OCI-LY7 (cell line): ENCODE data around the gene SKP1. TPM values are rescaled to one million over a fixed set of nuclear protein-coding genes. Genes with fewer than 3 reads are reported as not detected.

ENCODE experiments used
- BruUV-seq: library from RNA; stranded (reverse); fragments of 400-500 nt; replicated peaks from 2 replicates; lab custom pipeline; 2021; lab: Mats Ljungman, UMichigan
- CTCF ChIA-PET: fragments of 300-600 bp; sonication (Branson Sonifier 250); formaldehyde crosslinking; loops from one replicate; lab custom pipeline; 2022; ENCODE audit warnings: antibody characterized with exemption; ENCODE audit not compliant: unreplicated experiment; lab: Charles Lee
- POLR2A ChIA-PET: fragments of 300-600 bp; sonication (Branson Sonifier 250); formaldehyde crosslinking; loops from one replicate; lab custom pipeline; 2022; ENCODE audit warnings: antibody characterized with exemption; lab: Charles Lee
- DNase-seq: peaks from one replicate; pipeline ENCODE4 v3.0.0-alpha.2; 2015; ENCODE audit warnings: low spot score
- H2AFZ ChIP-seq: fragments of 200-600 bp; sonication (generic), shearing (Covaris generic); 2 replicates; pipeline ENCODE4 v1.6.1; 2014; ENCODE audit warnings: mild to moderate bottlenecking, antibody characterized with exemption, low read length, moderate library complexity
- H3K27ac ChIP-seq: fragments of 200-600 bp; sonication (generic); 2 replicates; pipeline ENCODE4 v1.5.1; 2014; ENCODE audit warnings: mixed run types, low read depth, mild to moderate bottlenecking, moderate library complexity, low read length, inconsistent platforms; ENCODE audit not compliant: poor library complexity, severe bottlenecking
- H3K36me3 ChIP-seq: fragments of 200-600 bp; sonication (generic); 2 replicates; pipeline ENCODE4 v1.6.1; 2014; ENCODE audit warnings: mild to moderate bottlenecking, antibody characterized with exemption, low read length, moderate library complexity, mixed read lengths; ENCODE audit not compliant: insufficient read depth
- H3K4me1 ChIP-seq: fragments of 200-600 bp; sonication (generic); 2 replicates; pipeline ENCODE4 v1.5.1; 2014; ENCODE audit warnings: mild to moderate bottlenecking, low read length; ENCODE audit not compliant: insufficient read depth, poor library complexity, severe bottlenecking
- H3K4me2 ChIP-seq: fragments of 200-600 bp; sonication (generic); 2 replicates; pipeline ENCODE4 v1.6.1; 2014; ENCODE audit warnings: mild to moderate bottlenecking, low read length
- H3K4me3 ChIP-seq: fragments of 200-600 bp; sonication (generic); 2 replicates; pipeline ENCODE4 v1.5.1; 2014; ENCODE audit warnings: mild to moderate bottlenecking, low read depth, low read length; ENCODE audit not compliant: poor library complexity, severe bottlenecking
- H3K79me2 ChIP-seq: fragments of 200-600 bp; sonication (generic); 2 replicates; pipeline ENCODE4 v1.6.1; 2016; ENCODE audit warnings: low read depth, mild to moderate bottlenecking, low read length, moderate library complexity, mixed read lengths; ENCODE audit not compliant: insufficient read depth
- H3K9me2 ChIP-seq: fragments of 200-600 bp; sonication (generic); 2 replicates; pipeline ENCODE4 v1.6.1; 2016; ENCODE audit warnings: mild to moderate bottlenecking, low read length, mixed read lengths; ENCODE audit not compliant: insufficient read depth
- H3K9me3 ChIP-seq: fragments of 200-600 bp; sonication (generic); 2 replicates; pipeline ENCODE4 v1.6.1; 2014; ENCODE audit warnings: mild to moderate bottlenecking, mixed run types, low read length, mixed read lengths
- H4K20me1 ChIP-seq: fragments of 200-600 bp; sonication (generic); 2 replicates; pipeline ENCODE4 v1.6.1; 2014; ENCODE audit warnings: mild to moderate bottlenecking, antibody characterized with exemption, low read length, moderate library complexity, mixed read lengths; ENCODE audit not compliant: insufficient read depth
- EZH2phosphoT487 ChIP-seq: fragments of 200-600 bp; sonication (generic); IDR thresholded peaks from 2 replicates; pipeline ENCODE4 v1.6.1; 2018; ENCODE audit warnings: low read depth, borderline replicate concordance, mild to moderate bottlenecking, mixed run types, antibody characterized with exemption, low read length, moderate library complexity, mixed read lengths
- intact Hi-C: fragments of 100-400 bp; cut with micrococcal nuclease; formaldehyde crosslinking; loops from one replicate; pipeline ENCODE4 v1.10.0; 2022; ENCODE audit not compliant: unreplicated experiment
- total RNA-seq, 2 experiments: library from RNA; depleted of rRNA in 1 of 2; stranded (reverse); fragments of >200 nt in 1 of 2; shearing (Covaris generic) in 1 of 2; gene quantifications; 2 replicates each; pipeline ENCODE4 v1.2.3, GENCODE V29; 2014 to 2022
- TF ChIP-seq, protein P1 (sequence below): fragments of 200-600 bp; sonication (generic); conservative IDR thresholded peaks from 2 replicates; pipeline ENCODE4 v1.5.1; 2014; ENCODE audit warnings: mild to moderate bottlenecking, antibody characterized with exemption, low read length, moderate library complexity, mixed read lengths

The SKP1 gene
- total RNA-seq, 2 experiments from 2014 or later: 129 to 204 TPM

DNA sequence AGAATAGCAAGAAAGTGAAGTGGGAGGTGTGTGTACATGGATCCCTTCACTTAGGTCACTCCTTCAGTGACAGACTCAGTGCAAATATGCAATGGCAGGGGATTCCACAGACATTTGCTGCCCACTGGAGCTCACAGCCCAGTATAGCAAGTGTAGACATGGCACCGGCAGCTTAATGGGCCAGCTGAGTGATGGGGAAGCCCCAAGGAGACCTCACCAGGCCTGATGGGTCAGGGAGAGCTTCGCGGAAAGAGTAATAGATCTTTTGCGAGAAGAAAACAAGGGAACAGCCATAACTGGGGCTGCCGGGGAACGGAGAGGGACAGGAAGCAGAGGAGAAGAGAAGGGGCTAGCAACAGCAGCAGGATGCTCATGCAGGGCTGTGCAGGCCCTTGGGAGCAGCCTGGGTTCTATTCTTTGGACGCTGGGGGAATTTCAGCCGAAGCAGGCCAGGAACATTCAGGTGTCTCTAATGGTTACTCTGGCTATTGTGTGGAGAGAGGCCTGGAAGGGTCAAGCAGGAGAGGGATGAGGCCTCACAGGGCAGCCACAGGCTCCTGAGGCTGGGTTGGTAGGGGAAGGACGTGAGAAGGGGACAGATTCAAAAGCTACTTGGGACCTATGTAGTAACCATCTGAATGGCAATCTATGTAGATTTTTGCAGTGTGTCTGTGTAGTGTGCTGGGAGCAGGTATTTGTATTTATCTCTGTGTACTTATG lies 35.3 kb downstream of the SKP1 start:
- H2AFZ ChIP-seq: no peak overlapping the region
- no peak overlapping the region for H3K27ac ChIP-seq
- H3K4me3 ChIP-seq: no peak overlapping the region
- TF ChIP-seq, protein P1, sequence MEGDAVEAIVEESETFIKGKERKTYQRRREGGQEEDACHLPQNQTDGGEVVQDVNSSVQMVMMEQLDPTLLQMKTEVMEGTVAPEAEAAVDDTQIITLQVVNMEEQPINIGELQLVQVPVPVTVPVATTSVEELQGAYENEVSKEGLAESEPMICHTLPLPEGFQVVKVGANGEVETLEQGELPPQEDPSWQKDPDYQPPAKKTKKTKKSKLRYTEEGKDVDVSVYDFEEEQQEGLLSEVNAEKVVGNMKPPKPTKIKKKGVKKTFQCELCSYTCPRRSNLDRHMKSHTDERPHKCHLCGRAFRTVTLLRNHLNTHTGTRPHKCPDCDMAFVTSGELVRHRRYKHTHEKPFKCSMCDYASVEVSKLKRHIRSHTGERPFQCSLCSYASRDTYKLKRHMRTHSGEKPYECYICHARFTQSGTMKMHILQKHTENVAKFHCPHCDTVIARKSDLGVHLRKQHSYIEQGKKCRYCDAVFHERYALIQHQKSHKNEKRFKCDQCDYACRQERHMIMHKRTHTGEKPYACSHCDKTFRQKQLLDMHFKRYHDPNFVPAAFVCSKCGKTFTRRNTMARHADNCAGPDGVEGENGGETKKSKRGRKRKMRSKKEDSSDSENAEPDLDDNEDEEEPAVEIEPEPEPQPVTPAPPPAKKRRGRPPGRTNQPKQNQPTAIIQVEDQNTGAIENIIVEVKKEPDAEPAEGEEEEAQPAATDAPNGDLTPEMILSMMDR: no peak
- TF ChIP-seq EZH2phosphoT487: no peak
- ChIA-PET POLR2A (interaction anchor here (0.7 kb wide), 1 partner anchor 8 kb away, joined by 6 read pairs; no protein-coding TSS in a partner anchor), CTCF (interaction anchor here (0.6 to 4.2 kb wide), 4 partner anchors 10 to 101 kb away, joined by 3 to 18 read pairs (median 3); no protein-coding TSS in a partner anchor)
- intact Hi-C loops: loop anchor here (2.0 kb wide), 1 partner anchor 39 kb away; no protein-coding TSS in a partner anchor
- no peaks in the 10 kb centered on the region for H3K9me3 ChIP-seq
- H3K4me1 ChIP-seq: peaks cover 15% of the 10 kb centered on the region
- no peak overlapping the region for H3K4me2 ChIP-seq
- peaks cover 56% of the 10 kb centered on the region for H3K36me3 ChIP-seq
- no peak for DNase-seq
- no peaks in the 10 kb centered on the region for H3K79me2 ChIP-seq
- H4K20me1 ChIP-seq: no peaks in the 10 kb centered on the region
- BruUV-seq: no TSS peak
- no peaks in the 10 kb centered on the region for H3K9me2 ChIP-seq

DNA sequence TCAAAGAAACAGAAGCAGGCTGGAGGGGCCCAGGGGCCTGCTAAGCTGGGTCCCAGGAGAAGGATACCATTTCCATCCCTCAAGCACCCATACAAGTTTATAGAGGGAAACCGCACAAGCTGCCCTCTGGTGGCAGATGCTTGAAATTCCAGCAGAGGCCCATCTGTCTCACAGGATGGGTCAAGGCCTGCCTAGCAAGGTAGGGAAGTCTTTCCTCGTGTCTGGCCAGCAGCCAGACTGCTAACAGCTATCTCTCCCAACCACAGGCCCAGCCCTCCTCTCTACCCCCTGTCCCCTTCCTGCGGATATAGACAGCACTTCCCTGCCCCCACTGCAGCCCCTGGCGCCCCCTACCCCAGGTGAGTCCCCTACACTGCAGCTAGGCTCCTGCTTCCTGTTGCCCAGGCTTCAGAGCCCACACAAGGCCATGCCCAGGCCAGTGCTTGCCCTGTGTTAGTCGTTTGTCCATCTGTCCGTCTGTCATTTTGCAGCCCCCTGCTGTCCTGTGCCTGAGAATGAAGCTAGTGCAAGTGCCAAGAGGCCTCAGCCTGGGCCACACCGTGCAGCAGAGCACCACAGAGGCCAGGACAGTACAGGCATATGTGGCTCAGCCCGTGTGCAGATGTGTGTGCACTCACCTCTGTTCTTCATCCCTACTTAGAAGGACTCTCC lies 36.1 kb downstream of the SKP1 start:
- intact Hi-C loops: loop anchor here (1.0 to 2.0 kb wide), 2 partner anchors 38 to 101 kb away; no protein-coding TSS in a partner anchor
- TF ChIP-seq, protein P1: peak; percentile 86
- no peak for TF ChIP-seq EZH2phosphoT487
- CTCF ChIA-PET: interaction anchor here (0.7 to 4.2 kb wide), 5 partner anchors 9 to 100 kb away, joined by 3 to 18 read pairs (median 3); no protein-coding TSS in a partner anchor
- Histone ChIP-seq H3K4me3 (no peak overlapping the region), H2AFZ (no peak overlapping the region), H3K9me3 (no peaks in the 10 kb centered on the region), H3K9me2 (no peaks in the 10 kb centered on the region), H3K4me1 (peaks cover 15% of the 10 kb centered on the region), H3K79me2 (no peaks in the 10 kb centered on the region), H3K36me3 (peaks cover 51% of the 10 kb centered on the region), H4K20me1 (no peaks in the 10 kb centered on the region), H3K4me2 (no peak overlapping the region), H3K27ac (no peak overlapping the region)
- POLR2A ChIA-PET: interaction anchor here (0.7 kb wide), 1 partner anchor 9 kb away, joined by 6 read pairs; no protein-coding TSS in a partner anchor
- no TSS peak for BruUV-seq
- peak; percentile 76 for DNase-seq
